Measurements from ENCODE around the gene SYMPK.

- no peak for TF ChIP-seq POLR2A (IDR thresholded peaks at IDR 0.05)
- TF ChIP-seq, protein P1, sequence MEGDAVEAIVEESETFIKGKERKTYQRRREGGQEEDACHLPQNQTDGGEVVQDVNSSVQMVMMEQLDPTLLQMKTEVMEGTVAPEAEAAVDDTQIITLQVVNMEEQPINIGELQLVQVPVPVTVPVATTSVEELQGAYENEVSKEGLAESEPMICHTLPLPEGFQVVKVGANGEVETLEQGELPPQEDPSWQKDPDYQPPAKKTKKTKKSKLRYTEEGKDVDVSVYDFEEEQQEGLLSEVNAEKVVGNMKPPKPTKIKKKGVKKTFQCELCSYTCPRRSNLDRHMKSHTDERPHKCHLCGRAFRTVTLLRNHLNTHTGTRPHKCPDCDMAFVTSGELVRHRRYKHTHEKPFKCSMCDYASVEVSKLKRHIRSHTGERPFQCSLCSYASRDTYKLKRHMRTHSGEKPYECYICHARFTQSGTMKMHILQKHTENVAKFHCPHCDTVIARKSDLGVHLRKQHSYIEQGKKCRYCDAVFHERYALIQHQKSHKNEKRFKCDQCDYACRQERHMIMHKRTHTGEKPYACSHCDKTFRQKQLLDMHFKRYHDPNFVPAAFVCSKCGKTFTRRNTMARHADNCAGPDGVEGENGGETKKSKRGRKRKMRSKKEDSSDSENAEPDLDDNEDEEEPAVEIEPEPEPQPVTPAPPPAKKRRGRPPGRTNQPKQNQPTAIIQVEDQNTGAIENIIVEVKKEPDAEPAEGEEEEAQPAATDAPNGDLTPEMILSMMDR (IDR thresholded peaks at IDR 0.05 in 8 of 11, conservative IDR thresholded peaks at IDR 0.05 in 3 of 11) = no peak
- TF ChIP-seq POLR2AphosphoS5 (IDR thresholded peaks at IDR 0.05) = no peak
Measured at GRCh38 chr19:45884682-45885555, 22.0 kb upstream of the SYMPK start.

All from spleen (tissue), 7 donors.